Fibroblast of villous mesenchyme (primary cell): Measurements from ENCODE around the gene ENTHD1. TPM values are rescaled to one million over a fixed set of nuclear protein-coding genes. Genes with fewer than 3 reads are reported as not detected.

Source experiments
- DNase-seq: peaks from one replicate; pipeline ENCODE4 v3.0.0-alpha.2; 2010; ENCODE audit warnings: low read depth
- H3K4me3 ChIP-seq: 2 replicates; pipeline ENCODE4 v1.5.1; 2011; ENCODE audit warnings: low read depth, mild to moderate bottlenecking, low read length
- CTCF ChIP-seq: IDR thresholded peaks from 2 replicates; pipeline ENCODE4 v1.5.1; 2012; ENCODE audit warnings: low read depth, mild to moderate bottlenecking, low read length; ENCODE audit not compliant: insufficient read depth
- total RNA-seq: library from RNA; depleted of rRNA; stranded (reverse); fragments of >200 nt; gene quantifications from 2 replicates; pipeline ENCODE4 v1.2.3, GENCODE V29; 2012

ENTHD1 gene
- total RNA-seq, 1 donor: not detected

- no peak for DNase-seq
- no peak overlapping the region for H3K4me3 ChIP-seq
- TF ChIP-seq CTCF: no peak
These were observed 23.7 kb upstream of the ENTHD1 start for GRCh38 chr22:39917197-39917643.

- DNase-seq: no peak
- H3K4me3 ChIP-seq: no peak overlapping the region
- no peak for TF ChIP-seq CTCF
These were observed 22.9 kb upstream of the ENTHD1 start for GRCh38 chr22:39916496-39916895.

- no peak for TF ChIP-seq CTCF
- no peak for DNase-seq
- no peak overlapping the region for H3K4me3 ChIP-seq
These were observed 21.8 kb upstream of the ENTHD1 start for GRCh38 chr22:39915295-39915726.

GRCh38 chr22:39914584-39914983 is 21.0 kb upstream of the ENTHD1 start:
- no peak overlapping the region for H3K4me3 ChIP-seq
- DNase-seq: no peak
- TF ChIP-seq CTCF: no peak

- no peak overlapping the region for H3K4me3 ChIP-seq
- peak; percentile 12 for DNase-seq
- TF ChIP-seq CTCF: no peak
These were observed 20.3 kb upstream of the ENTHD1 start for GRCh38 chr22:39913886-39914285.

- DNase-seq: no peak
- H3K4me3 ChIP-seq: no peak overlapping the region
- no peak for TF ChIP-seq CTCF
These were observed 19.8 kb upstream of the ENTHD1 start for GRCh38 chr22:39913321-39913720.

GRCh38 chr22:39910876-39911613 is 17.5 kb upstream of the ENTHD1 start:
- no peak overlapping the region for H3K4me3 ChIP-seq
- TF ChIP-seq CTCF: no peak
- DNase-seq: no peak
